GM19328 (cell line): ENCODE data around the gene EXOC6B.
"Not testable (repeated sequence)": the region's sequence is repeated elsewhere in the genome, so short reads cannot be mapped to it uniquely, and the experiment has no call there.

ENCODE experiments used
- ATAC-seq: cut with Tn5 transposase; IDR thresholded peaks from one replicate; pipeline ENCODE4 v1.9.1; 2021; ENCODE audit warnings: mild to moderate bottlenecking, moderate library complexity; ENCODE audit not compliant: unreplicated experiment

Gene EXOC6B

GRCh38 chr2:72484622-72485021, 341.2 kb downstream of the EXOC6B start:
- not testable (repeated sequence) for ATAC-seq

GRCh38 chr2:72483346-72483745, 342.5 kb downstream of the EXOC6B start:
- no peak for ATAC-seq

GRCh38 chr2:72475246-72475645, 350.6 kb downstream of the EXOC6B start:
- ATAC-seq, result no peak

GRCh38 chr2:72457801-72458516, 367.9 kb downstream of the EXOC6B start:
- no peak for ATAC-seq

GRCh38 chr2:72454189-72454588, 371.6 kb downstream of the EXOC6B start:
- no peak for ATAC-seq

- no peak for ATAC-seq
These were observed 383.6 kb downstream of the EXOC6B start for GRCh38 chr2:72442270-72442669.

GRCh38 chr2:72439892-72440291, 385.9 kb downstream of the EXOC6B start:
- ATAC-seq, result no peak

GRCh38 chr2:72438364-72438763, 387.5 kb downstream of the EXOC6B start:
- ATAC-seq, result no peak

GRCh38 chr2:72431737-72432136, 394.1 kb downstream of the EXOC6B start:
- no peak for ATAC-seq

- no peak for ATAC-seq
These were observed 398.6 kb downstream of the EXOC6B start for GRCh38 chr2:72427022-72427861.

GRCh38 chr2:72425996-72426395, 399.8 kb downstream of the EXOC6B start:
- no peak for ATAC-seq

- no peak for ATAC-seq
These were observed 402.1 kb downstream of the EXOC6B start for GRCh38 chr2:72423756-72424155.

- ATAC-seq, result not testable (repeated sequence)
These were observed 404.0 kb downstream of the EXOC6B start for GRCh38 chr2:72421771-72422379.

- no peak for ATAC-seq
These were observed 409.9 kb downstream of the EXOC6B start for GRCh38 chr2:72415781-72416475.

- ATAC-seq, result no peak
These were observed 410.6 kb downstream of the EXOC6B start for GRCh38 chr2:72415241-72415661.

GRCh38 chr2:72414137-72414760, 411.6 kb downstream of the EXOC6B start:
- no peak for ATAC-seq

- ATAC-seq, result no peak
These were observed 412.1 kb downstream of the EXOC6B start for GRCh38 chr2:72413716-72414115.

- no peak for ATAC-seq
These were observed 413.6 kb downstream of the EXOC6B start for GRCh38 chr2:72412214-72412613.

- no peak for ATAC-seq
These were observed 426.0 kb downstream of the EXOC6B start for GRCh38 chr2:72399879-72400278.

- ATAC-seq, result no peak
These were observed 430.7 kb downstream of the EXOC6B start for GRCh38 chr2:72395096-72395495.
